Erythroblast (primary cell): ENCODE data around the gene CYP24A1.

Experiments used
- GATA1 ChIP-seq: IDR thresholded peaks from 2 replicates; pipeline ENCODE4 v1.6.1; 2011; ENCODE audit warnings: low read depth, mild to moderate bottlenecking, control low read depth, low read length, moderate library complexity
- POLR2A ChIP-seq: IDR thresholded peaks from 2 replicates; pipeline ENCODE4 v1.6.1; 2011; ENCODE audit warnings: mild to moderate bottlenecking, low read length

DNA sequence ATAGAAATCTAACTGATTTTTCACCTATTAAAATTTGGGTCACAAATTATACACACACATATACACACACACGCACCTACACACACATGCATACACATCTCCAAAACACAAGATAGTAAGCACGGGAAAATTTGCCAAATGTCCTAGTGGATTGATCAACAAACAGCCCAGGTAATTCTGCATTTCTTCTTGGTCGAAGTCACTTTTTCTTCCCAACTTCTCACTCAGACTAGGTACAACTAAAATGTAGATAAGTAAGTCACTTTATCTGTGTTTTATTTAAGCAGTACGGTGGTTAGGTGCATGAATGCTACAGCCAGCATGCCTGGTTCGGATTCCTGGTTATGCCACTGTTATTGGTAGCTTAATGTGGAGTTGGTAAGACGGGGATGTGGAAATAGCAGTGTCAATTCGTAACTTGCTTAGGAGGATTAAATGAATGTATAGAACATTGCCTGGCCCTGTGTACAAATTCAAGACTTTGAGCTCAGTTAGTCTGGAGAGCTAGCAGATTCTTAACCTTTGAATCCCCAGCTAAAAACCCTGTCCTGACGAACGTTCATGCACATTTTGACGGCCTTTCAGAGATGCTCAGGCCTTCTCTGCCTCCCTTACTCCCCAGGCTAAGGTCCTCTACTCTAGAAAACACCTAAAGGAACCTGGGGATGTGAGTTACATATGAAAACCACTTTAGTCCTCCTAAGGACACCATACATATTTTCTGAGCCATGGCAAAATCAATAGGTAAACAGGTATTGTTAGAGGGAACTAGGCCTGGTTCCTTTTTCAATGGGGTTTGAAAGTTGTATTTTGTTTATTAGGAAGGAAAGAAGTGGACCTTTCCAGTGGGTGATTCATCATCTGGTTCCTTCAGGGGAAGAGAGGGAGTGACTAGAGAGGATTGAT lies 50.9 kb downstream of the CYP24A1 start:
- TF ChIP-seq POLR2A: no peak
- TF ChIP-seq GATA1: no peak
